Erythroblast (primary cell): ENCODE measurements around the gene PPA1.

Source experiments
- DNase-seq, 2 experiments: peaks; one replicate each; lab custom pipeline; 2025; lab: John Stamatoyannopoulos, UW
- GATA1 ChIP-seq: IDR thresholded peaks from 2 replicates; pipeline ENCODE4 v1.6.1; 2011; ENCODE audit warnings: low read depth, mild to moderate bottlenecking, control low read depth, low read length, moderate library complexity
- POLR2A ChIP-seq: IDR thresholded peaks from 2 replicates; pipeline ENCODE4 v1.6.1; 2011; ENCODE audit warnings: mild to moderate bottlenecking, low read length

PPA1 gene

DNA sequence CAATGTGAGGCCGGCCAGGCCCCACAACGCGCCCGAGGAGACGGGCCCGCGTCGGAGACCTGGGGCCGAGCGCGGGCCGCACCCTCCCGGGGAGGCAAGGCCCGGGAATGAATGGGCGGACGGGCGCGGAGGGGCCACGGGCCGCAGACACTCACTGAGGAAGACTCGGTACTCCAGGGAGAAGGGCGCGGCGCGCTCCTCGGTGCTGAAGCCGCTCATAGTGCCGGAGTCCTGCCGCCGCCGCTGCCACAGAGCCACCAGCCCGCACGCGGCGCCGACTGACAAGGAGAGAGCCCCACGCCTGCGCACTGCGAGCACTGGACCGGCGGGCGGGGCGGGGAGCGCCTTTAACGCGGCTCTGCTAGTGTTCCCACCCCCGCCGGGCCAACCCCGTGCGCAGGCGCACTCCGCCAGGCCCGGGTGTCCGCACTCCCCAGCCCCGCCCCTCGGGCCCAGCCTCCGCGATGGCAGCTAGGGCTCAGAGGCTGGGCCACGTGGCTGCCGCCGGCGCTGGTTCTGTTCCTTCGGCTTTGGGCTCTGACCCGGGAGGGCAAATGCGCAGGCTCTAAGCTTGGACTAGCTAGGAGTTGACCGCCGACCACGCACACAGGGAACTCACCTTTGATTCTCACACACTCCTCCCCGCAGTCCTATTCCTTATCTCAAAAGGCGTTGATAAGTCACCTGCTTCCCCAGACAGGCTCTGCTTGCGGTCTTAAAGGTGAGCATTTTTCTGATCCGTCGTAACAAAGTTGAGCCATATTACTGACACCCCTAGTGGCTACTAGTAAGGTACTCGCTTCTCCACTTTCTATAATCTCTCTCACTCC is at the start of gene PPA1:
Gene PPA1 (minus strand): TSS at position 321 of the 830 bp plus-strand sequence. CDS start 102 bp downstream, at position 219.
- peak; percentile 98 to 99 for DNase-seq
- TF ChIP-seq POLR2A (peak; percentile 82), GATA1 (no peak)

DNA sequence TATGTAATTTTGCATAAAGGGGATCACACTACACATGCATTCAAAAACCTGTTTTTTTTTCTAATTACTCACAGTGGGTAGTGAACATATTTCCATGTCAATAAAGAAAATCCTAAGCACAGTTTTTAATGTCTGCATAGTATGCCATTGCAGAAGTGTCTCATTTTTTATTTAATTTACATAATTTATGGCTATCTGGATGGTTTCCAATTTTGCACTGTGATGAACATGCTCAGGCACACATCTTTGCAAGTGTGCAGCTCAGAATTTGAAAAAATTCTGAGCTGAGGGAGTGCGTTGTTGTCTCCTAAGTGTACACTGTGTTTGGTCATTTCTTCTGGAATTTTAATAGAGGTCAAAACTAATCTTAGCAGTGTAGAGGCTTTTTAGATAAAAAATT is 48.4 kb upstream of the PPA1 start:
- DNase-seq: no peak
- TF ChIP-seq GATA1 (no peak), POLR2A (no peak)

DNA sequence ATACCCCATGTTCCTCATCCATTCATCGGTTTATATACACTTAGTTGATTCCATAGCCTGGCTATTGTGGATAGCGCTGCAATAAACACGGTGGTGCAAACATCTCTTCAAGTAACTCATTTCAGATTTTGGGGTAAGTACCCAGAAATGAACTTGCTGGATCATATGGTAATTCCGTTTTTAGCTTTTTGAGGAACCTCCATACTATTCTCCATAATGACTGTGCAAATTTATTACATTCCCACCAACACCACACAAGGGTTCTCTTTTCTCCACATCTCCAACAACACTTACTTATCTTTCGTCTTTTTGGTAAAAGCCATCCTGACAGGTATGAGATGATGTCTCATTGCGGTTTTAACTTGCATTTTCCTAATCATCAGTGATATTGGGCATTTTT is 46.9 kb upstream of the PPA1 start:
- DNase-seq: no peak
- TF ChIP-seq POLR2A (no peak), GATA1 (no peak)

DNA sequence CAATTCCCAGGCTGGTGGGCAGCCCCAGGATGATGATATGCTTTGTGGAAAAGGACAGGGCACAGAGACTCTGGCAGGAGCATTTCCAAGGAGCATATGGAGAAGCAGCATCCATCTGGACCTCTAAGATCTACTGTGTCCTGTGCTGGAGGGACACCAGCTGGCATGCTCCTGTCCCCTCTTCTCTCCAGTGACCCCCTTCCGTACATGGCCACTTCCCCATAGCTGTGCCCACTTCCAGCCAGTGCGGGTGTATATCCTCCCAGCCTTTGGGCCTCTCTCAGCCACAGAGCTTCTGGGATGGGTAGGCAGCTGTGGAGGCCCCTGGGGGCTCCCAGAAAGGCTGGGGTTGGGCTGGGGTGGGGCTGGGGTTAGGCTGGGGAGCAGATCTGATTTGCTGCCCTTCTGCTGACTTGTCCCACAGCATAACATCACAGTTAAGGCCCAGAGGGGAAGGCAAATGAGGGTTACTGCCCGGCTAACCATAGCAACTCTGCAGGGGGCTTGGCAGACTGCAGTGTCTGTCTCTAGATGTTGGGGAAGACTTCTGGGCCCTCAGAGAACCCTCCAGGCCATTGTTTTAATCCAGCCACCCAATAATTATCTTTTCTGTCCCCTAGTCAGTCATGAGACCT is 44.3 kb upstream of the PPA1 start:
- no peak for DNase-seq
- TF ChIP-seq GATA1 (no peak), POLR2A (no peak)

DNA sequence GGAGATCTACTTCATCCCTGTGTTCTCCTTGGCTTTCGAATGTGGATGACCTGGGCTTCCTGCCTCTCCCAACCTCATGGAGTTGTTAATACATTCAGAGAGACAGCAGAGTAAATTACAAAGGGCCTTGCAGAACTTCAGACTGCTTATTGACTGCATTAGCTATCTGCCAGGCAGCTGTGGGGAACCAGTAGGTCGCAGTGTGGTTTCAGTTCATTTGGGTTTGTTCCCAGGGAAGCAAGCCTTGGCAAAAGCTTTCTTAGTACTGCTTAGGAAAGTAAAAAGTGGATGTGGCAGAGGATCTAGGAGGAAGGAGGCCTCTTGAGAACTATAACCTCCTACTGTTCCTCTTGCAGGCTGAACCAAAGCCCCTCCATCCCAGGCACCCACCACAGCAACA is 41.4 kb upstream of the PPA1 start:
- DNase-seq: no peak
- TF ChIP-seq POLR2A (no peak), GATA1 (no peak)

DNA sequence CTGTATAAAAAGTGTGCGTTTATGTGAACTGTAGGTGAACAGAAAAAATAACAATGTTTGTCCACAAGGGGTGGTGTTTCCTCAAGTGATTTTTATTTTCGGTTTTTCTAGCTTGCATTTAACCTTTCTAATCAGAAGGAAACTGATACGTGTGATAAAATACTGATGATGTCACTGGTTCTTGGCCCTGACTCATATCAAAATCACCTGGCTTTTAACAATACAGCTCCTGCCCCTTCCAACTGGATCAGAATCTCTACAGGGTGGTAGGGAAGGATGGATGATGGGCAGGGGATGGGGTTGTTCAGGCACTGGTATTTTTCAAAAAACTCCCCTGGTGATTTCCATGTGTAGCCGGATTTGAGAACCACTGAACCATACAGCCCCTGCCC is 39.7 kb upstream of the PPA1 start:
- TF ChIP-seq GATA1 (no peak), POLR2A (no peak)
- peak in 1 of 2 experiments; percentile 11 for DNase-seq

DNA sequence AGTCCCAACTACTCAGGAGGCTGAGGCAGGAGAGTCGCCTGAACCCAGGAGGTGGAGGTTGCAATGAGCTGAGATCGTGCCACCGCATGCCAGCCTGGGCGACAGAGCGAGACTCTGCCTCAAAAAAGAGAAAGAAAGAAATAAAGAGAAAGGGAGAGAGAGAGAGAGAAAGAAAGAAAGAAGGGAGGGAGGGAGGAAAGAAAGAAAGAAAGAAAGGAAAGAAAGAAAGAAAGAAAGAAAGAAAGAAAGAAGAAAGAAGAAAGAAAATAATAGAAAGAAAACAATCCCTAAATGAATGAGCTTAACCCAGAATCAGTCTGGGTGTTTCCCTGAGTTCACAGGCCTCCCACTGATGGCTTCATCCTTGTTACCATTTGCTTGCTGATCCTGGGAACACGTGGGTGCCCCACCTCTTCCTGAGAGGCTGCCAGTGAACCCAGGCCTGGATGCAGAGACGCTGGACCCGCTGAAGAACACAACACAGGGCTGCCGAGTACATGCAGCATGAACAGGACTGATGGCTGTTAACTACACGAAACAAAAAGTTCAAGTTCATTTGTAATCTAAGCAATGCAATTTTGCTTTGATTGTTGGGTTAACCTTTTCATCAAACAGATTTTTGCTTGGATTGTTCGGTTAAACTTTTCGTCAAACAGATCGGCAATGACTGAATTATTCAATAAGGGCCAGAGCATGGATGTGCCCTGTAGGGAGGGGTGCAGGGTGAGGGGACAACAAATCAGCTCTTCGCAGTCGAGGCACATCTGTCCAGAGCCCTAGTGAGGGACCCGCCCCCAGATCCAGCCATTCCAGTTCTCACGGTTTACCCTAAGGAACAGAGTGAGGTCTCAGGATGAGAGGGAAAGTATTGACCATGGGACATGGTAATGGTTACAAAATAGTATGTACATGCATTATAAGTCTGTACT is 39.0 kb upstream of the PPA1 start:
- no peak for DNase-seq
- TF ChIP-seq POLR2A (no peak), GATA1 (no peak)

DNA sequence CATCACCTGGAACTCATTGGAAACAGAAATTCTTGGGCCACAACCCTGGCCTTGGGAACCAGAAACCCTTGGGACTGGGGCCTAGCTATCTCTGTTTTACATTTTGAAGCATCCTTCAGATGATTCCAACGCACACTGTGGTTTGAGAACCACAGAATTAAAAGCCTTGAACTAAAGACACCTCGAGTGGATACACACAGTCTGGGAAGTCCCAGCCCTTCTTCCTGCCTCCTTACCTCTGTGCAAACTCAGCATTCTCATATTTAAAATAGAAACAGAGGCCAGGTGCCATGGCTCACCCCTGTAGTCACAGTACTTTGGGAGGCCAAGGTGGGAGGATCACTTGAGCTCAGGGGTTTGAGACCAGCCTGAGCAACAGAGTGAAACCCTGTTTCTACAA is 37.7 kb upstream of the PPA1 start:
- DNase-seq: no peak
- TF ChIP-seq GATA1 (no peak), POLR2A (no peak)

DNA sequence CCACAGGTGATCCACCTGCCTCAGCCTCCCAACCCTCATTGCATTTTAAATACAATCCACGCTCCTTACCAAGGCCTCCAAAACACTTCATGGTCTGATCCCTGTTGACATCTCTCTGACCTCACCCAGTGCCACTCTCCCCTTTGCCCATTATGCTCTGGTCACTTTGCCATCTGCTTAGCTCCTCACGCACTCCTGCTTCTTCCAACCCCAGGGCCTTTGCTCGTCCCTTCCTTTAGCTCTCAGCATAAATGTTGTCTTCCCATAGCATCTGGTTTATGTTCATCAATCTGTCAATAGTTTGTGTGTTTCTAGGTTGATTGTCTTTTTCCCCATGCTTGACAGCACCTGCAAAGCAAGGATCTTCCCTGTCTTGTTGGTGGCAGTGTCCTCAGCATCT is 36.5 kb upstream of the PPA1 start:
- no peak for DNase-seq
- TF ChIP-seq GATA1 (no peak), POLR2A (no peak)

DNA sequence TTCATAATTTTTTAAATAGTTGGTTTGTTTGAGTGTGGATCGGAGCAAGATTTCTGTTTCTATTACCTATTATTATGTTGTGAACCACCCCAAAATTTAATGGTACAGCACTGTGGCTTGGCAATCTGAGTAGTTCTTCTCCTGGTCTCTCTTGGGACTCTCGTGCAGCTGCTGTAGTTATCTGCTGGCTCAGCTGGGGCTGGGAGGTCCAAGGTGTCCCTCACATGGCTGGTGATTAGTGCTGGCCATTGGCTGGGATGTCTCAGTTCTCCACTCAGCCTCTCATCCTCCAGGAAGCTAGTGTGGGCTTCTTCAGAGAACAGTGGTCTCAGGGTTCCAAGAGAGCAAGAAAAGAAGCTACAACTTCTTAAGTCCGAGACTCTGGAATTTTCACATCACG is 35.1 kb upstream of the PPA1 start:
- TF ChIP-seq GATA1: no peak
- TF ChIP-seq POLR2A: no peak
- no peak for DNase-seq

DNA sequence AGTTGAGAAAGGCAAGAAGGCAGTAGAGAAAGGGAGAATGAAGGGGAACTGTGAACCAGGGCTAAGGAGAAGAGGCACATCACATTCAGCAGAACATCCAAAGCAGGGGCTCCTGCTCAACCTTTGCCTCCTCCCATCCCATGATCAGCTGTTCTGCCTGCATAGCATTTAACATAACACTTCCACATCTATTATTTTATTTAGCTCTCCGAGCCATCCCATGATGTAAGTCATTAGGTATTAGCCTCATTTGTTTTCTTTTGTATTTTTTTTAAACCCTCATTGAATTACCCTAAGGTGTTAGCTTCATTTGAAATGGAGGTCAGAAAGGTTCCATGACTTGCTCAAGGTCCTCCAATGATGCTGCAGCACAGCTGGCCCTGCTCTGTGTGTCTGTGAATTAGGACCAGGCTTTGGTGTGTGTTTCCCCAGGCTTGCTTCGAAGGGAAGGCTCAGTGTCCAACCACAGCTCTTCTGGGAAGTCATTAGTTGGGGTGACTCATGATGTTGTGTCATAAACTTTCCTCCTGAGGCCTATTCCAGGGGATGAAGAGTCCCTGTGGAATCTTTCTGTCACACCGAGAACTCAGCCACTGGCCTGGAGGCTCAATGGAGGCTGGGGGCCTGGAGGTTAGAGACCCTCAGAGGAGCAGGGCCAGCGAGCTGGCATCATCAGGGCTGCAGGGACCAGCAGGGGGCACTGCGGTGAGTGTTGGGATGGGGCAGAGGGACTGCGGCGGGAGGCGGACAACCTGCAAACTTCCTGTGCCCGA is 34.1 kb upstream of the PPA1 start:
- TF ChIP-seq GATA1: no peak
- TF ChIP-seq POLR2A: no peak

DNA sequence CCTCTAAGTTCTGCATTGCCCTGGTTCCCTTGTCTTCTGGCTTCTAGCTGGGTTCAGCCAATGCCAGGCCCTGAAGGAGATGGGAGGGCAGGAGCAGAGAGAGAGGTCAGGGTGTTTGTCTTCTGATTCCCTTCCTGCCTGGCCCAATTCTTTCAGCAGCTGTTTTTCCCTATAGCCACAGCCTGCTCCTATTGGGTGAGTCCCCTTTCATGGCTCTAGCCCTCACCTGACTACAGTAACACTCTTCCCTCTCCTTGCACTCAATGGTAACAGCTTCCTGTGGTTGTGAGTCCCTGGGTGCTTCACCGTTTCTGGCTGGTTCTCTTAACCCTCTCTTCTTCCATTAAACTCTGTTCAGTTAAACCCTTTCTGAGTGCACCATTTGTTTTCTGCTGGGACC is 33.5 kb upstream of the PPA1 start:
- DNase-seq: no peak
- TF ChIP-seq POLR2A (no peak), GATA1 (no peak)

More for the DNA sequence above, 34.1 kb upstream of the PPA1 start:
- DNase-seq: peak; percentile 14 to 36

DNA sequence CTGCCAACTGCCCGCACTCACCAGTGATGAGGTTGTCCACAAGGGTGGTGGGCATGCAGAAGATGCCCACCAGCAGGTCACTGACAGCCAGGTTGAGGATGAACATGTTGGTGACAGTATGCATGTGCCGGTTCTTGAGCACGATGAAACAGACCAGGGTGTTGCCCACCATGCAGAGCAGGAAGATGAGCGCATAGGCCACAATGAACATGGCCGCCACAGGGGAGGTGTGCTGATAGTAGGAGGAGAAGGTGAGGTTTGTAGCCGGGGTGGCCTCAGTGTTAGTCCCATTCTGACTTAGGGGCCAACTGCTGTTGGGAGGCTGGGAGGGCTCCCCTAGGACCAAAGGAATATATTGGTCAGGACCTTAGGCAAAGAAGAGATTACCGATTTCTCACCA is 32.8 kb upstream of the PPA1 start:
- TF ChIP-seq GATA1: no peak
- TF ChIP-seq POLR2A: no peak
- DNase-seq: no peak
